Globus pallidus (tissue), 1 donor: ENCODE measurements around the gene PGS1.
A peak's percentile ranks its signal among the peaks of the same experiment; 100 is the strongest.

Source experiments
- DNase-seq: peaks from one replicate; pipeline ENCODE4 v3.0.0-alpha.2; 2015; ENCODE audit warnings: low spot score

Gene PGS1

DNA sequence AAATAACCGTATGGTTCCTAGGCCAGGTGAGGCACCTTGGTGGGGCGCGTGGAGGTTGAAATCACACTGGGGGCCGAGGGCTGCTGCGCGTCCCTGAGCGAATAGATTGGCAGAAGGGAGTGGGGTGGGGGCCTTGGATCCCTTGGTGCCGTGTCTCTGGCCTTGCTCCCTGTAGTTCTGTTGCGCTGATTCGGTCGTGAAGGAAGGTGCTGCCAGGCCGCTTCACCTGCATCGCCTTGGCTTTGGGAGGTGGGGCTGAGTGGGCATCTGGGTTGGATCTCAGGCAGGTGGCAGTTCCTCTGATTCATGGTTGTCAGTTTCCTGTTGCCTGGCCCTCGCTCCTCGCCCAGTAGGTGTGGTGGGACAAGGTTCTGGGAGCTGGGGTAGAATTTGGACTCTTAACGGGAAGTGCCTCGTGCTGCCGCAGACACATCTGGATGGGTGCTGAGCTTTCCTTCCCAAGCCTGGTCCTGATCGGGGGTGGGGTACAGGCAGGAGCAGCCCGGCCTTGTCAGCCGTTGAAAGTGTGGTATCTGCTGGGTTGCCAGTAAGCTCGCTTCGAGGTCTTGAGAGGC, 30.1 kb downstream of the PGS1 start:
- no peak for DNase-seq

GRCh38 chr17:78409191-78409928, 30.9 kb downstream of the PGS1 start:
- no peak for DNase-seq

DNA sequence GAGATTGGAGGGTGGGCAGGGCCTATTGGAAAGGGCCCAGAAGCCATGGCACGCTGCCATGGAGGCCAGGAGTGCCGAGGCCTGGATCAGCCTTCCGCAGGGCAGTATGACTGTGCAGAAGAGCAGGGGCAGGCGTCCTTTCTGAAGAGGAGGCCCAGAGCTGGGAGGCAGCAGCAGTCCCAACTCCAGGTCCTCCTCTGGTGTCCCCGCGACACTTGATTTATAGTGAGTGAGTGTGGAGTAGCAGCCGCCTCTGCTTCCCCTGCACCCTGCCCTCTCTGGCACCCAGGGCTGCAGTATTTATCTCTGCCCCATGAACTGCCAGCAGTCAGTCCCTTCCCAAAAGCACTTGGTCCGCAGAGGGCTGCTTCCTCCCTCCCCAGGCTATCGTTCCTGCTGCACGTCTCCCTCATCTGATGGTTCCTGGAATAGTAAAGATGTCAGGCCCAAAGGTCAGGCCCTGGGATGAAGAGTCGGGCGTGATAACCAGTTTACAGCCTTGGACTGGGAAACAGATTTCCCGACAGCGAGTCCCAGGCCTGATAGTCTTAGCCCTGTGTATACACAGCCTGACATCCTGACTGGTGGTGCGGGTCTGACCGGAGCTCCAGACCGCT, 32.9 kb downstream of the PGS1 start:
- no peak for DNase-seq

DNA sequence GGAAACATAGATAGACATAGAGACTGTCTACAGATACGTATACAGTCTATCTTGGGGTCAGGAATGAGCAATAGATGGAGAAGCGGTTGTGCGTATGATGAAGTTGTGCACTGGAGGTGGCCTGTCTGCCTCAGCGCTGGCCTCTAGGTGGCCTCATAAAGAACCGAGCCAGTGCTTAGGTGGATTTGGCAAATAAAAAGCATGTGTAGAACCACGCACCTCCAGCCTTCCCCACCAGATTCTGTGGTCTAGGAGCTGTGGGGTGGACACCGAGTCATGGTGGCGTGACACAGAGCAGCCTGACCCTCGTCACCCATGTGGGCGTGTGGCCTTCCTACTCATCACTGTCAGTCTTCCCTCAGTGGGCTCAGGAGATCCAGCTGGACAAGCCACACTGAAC, 34.0 kb downstream of the PGS1 start:
- no peak for DNase-seq

GRCh38 chr17:78414178-78415162, 36.0 kb downstream of the PGS1 start:
- DNase-seq = no peak

- no peak for DNase-seq
Measured at GRCh38 chr17:78415821-78416711, 37.6 kb downstream of the PGS1 start.

- no peak for DNase-seq
Measured at GRCh38 chr17:78416791-78417530, 38.5 kb downstream of the PGS1 start.

DNA sequence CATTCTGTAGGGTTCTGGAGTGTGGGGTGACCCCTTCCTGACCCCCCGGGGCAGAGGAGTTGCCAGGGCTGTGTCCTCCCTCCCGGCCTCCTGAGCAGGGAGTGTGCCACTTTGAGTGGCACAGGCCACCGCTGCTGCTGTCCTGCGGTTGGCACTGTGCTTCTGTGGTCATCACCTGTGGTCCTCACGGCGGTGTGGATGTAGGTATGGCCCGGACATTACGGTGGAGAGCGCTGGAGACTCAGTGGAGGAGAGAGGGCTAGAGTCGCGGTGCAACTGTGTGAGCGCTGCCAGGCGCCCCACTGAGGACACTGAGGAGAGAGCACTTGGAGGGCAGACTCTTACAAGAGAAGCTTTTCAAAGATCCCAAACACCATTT, 39.1 kb downstream of the PGS1 start:
- DNase-seq = no peak

GRCh38 chr17:78418326-78419026, 40.0 kb downstream of the PGS1 start:
- DNase-seq = no peak

DNA sequence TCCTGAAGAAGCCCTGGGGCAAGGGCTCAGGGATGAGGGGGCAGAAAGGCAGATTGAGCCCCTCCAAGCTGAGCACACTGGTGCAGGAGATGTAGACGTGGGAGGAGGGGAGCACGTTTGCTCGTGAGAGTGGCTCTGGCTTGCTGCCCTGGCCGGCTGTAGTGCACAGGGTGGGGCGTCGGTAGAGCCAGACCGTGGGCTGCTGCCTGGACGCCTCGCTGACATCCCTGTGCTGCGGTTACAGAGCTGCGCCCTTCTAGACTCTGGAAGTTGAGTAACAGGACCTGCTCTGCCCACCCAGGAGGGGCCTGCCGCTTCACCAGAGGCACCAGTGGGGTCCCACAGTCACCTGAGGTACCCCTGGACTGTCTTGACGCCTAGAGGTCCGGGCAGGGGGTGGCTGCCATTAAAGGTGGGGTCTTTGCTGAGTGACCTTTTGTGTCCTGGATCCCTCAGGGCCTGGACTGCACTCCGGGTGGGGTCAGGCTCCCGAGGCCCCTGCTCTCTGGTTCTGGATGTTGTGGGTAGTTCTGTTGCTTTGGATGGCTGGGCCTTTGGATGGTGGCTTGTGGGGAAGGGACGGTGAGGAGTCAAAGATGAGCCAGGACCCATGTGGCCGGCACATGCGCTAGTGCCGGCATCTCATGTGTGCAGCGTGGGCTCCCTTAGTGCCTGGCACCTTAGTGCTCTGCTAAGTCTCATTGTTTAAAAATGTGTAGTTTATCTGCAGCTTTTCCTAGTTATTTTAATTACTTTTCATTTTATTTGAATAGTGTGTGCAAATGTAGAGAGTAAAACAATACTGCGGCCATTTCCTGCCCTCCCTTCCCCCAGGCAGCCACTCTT, 41.7 kb downstream of the PGS1 start:
- no peak for DNase-seq

DNA sequence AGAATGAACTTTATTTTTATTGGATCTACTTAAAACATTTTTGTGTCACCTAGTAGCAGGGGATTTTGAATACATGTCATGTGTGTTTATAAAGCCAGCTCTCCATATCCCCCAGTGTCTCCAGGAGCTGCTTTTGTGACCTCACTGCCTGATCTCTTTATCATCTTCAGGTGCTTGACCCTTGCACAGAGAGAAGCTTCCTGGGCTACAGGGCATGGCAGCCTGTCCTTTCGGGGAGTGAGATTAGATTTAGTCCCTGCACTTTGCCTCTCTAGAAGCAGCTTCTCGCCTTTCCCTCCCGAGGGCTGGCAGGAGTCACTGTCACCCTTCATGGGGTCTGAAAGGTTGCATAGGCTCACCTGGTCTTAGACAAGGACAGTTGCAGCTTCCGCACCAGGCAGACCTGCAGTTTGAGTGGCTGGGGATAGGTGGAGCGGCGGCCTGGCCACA, 42.7 kb downstream of the PGS1 start:
- DNase-seq = no peak

DNA sequence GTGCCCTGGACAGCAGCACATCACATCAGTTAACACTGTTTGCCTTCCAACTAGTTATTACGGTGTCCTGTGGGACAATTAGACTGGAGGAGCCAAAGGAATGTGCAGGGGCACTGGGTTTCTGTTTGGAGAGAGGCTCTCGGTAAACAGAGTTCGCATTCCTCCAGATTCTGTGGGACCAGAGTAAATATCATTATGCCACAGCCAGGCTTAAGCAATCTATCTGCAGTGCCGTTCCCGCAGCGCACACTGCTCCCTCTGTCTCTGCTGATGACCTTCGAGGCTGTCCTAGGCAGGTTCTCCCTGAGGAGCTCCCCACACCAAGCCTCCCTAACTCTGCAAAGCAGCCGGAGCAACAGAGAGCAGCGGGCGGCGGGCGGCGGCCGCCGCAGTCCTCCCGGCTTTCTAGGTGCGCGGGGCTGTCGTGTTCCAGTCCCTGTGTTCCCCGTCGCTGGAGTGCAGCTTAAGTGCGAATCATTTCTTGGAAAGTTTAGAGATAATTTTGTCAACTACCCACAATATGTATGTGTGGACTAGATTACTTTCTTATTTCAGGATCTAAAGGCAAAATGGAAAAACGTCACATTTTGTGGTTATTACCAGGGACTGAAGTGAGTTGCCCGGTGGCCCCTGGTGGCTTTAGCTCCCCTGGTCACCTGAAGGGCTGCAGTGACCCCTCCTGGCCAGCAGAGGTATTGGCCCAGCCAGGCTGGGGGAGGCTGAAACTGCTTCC, 43.3 kb downstream of the PGS1 start:
- peak; percentile 76 for DNase-seq

DNA sequence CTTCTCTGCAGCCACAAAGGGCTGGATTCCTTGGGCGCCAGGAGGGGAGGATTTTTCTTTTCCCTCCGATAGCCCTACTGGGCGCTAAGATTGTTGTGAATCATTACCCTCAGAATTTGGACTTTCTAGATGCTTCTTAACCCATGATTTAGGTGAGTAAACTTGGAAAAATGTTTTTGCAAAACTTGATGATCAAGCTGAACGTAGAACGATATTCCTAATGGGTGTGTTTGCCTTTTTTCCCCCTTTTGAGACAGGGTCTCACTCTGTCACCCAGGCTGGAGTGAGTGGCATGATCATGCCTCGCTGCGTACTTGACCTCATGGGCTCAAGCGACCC, 43.8 kb downstream of the PGS1 start:
- DNase-seq = no peak

DNA sequence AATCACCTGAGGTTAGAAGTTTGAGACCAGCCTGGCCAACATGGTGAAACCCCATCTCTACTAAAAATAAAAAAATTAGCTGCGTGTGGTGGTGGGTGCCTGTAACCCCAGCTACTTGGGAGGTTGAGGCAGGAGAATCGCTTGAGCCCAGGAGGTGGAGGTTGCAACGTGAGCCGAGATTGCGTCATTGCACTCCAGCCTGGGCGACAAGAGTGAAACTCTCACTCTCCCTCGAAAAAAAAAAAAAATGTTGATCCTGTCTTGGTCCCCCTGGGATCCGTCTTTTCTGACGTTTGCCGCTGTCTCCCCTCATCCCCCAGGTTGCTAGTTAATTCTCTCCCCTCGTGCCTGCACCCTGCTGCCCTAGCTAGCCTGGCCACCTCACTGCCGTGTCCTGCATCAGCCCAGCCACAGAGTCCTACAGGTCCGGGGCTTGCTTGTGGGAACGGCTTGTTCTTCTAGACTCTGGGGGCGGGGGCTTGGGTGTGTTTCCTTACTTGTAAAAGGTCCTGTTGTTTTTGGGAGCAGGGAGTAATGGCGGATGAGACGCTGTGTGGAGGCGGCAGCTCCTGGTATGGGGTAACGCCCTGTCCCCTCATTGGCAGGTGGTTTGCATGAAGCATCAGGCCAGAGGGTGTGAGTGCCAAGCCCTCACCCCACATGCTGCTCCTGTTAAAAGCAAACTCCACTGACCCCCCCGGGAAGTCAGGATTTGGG, 44.6 kb downstream of the PGS1 start:
- DNase-seq = no peak

- DNase-seq = no peak
Measured at GRCh38 chr17:78423961-78424675, 45.7 kb downstream of the PGS1 start.

DNA sequence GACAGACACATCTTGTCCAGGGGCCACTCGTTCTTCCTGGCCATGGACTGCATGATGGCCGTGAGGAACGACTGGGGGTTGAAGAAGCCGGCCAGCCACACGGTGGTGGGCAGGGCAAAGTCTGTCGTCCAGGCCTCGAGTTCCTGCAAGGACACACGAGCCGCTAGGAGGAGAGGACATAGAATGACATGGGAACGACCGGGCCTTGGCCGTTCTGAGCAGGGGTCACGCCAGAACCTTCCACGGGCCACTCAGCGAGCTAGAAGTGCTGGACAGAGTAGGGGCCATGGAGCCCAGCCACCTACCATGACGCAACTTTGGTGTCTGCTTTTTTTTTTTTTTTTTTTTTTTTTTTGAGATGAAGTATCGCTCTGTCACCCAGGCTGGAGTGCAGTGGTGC, 47.0 kb downstream of the PGS1 start:
- DNase-seq = no peak

- DNase-seq = peak; percentile 80
Measured at GRCh38 chr17:78426293-78426879, 47.9 kb downstream of the PGS1 start.
